GM19239 (cell line): ENCODE data around the gene FOXN3.

ENCODE experiments used
- DNase-seq: peaks from one replicate; pipeline ENCODE4 v3.0.0; 2011; ENCODE audit warnings: low spot score; ENCODE audit not compliant: insufficient read length
- FAIRE-seq: peaks from 2 replicates; lab custom pipeline; 2011; peaks lifted over from hg19 to GRCh38; lab: Jason Lieb, UNC

The FOXN3 gene, protein sequence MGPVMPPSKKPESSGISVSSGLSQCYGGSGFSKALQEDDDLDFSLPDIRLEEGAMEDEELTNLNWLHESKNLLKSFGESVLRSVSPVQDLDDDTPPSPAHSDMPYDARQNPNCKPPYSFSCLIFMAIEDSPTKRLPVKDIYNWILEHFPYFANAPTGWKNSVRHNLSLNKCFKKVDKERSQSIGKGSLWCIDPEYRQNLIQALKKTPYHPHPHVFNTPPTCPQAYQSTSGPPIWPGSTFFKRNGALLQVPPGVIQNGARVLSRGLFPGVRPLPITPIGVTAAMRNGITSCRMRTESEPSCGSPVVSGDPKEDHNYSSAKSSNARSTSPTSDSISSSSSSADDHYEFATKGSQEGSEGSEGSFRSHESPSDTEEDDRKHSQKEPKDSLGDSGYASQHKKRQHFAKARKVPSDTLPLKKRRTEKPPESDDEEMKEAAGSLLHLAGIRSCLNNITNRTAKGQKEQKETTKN

DNA sequence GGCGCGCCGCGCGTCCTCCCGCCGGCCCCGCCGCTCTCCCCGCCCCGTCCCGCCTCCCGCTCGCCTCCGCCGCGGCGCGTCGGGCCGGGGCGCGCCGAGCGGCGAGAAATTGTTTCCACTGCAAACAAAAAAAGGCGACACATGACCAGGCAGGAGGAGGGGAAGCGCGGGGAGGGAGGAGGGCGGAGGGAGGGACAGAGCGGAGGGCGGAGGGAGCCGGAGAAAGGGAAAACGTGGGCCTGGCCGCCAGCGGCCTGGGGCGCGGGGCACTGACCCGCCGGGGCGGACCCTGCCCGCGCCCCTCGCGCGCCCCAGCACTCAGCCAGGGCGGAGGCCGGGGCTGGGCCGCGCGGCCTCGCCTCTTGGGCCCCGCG, at the start of gene FOXN3:
TSS of gene FOXN3 (minus strand) at position 143 of the 374 bp plus-strand sequence. CDS start 4,757 bp downstream, outside the sequence.
- DNase-seq (peak; percentile 93), FAIRE-seq (peak; percentile 91)

DNA sequence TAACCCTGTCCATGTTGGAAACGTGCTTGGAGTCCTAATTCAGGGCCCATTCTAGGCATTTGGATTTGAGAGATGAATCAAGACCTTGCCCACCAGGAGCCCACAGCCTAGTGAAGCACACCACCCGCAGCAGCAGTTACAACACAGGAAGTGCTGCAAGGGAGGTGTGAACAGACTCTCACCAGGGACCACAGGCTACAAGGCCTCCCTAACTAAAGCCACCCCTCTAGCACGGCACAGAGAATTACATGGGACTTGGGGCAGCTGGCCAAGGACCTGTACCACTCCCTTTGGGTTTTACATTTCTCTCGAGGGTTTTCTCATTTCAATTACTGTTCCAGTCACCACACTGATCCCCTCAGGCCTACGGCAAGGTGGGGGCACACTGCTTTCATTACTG, 49.5 kb upstream of the FOXN3 start:
- DNase-seq (peak; percentile 26), FAIRE-seq (peak; percentile 64)

DNA sequence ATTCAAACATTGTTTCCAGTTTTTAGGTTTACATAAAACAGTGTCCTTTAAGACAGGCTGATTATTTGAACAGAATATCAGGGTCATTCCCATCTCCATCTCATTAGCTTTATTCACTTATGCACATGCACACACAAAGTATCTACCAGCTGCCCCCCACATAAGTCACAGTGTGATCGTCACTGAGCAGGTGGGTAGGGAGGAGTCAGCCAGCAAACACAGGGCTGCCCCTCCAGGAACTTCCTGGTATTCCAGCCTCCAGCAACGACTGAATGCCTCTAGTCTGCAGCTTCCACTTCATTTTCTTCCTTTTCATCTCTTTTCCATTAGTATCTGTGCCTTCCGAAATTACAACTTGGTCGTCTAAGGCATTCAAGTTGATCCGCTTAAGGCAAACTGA, 48.8 kb upstream of the FOXN3 start:
- FAIRE-seq (no peak), DNase-seq (no peak)

DNA sequence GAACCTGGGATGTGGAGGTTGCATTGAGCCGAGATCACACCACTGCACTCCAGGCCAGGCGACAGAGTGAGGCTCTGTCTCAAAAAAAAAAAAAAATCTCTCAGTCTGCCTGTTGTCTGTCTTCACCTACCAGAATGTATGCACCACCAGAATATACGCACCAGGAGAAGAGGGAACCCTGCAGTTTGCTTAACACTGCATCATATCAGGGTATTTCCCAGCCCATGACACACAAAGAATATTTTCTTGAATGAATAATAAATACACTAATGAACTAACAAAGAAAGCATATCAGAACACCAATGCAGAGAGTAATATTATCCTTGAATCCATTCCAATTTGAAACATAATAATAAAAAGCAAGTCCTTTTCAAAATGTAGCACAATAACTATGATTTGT, 44.2 kb upstream of the FOXN3 start:
- DNase-seq (no peak), FAIRE-seq (no peak)

DNA sequence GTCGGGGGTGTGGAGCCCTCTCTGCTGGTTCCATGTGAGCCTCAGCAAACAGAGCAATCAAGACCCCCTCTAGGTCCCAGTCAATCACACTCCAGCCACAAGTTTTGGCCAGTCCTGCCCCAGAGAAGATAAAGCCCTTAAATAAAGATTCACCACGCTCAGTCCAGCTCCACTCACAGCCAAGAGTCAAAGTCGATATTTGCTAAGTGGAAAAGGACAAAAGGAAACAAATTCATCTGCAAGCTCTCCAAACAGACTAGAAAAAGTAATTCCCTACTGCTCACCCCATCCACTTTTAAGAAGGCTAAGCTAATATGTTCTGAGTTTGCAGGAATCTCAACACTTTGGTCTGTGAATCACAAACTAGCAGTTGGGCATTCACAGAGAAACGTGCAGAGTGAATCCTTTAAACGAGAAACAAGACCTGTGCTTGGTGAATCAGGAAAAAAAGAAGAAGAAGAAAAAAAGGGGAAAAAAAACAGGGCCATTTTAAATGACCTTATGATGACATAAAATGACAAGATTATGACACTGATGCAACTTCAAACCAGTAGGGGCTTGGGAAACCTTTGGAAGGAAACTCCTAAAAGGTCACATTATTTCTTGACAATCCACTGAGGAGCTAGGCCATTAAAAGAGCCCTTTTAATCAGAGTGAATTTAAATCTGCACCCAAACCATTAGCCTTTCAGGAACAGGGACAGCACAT, 41.8 kb upstream of the FOXN3 start:
- no peak for FAIRE-seq
- DNase-seq: no peak

DNA sequence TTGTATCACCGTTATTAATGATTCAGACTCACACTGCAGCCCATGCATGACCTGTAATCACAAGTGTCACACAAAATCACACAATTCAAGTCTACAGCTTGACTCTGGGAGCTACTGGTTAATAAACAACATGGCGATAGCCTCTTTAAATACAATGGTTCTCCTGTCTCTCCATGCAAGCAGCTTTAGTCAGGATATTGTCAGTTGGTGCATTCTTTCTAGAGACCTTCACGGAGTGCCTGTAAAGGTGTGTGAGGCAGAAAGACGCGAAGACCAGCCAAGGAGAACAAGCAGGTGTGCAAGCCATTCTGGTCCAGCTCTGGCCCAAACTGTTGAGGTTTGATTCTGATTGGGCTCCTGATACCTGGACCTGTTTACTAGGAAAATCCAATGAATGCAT, 40.0 kb upstream of the FOXN3 start:
- FAIRE-seq: peak; percentile 44

DNA sequence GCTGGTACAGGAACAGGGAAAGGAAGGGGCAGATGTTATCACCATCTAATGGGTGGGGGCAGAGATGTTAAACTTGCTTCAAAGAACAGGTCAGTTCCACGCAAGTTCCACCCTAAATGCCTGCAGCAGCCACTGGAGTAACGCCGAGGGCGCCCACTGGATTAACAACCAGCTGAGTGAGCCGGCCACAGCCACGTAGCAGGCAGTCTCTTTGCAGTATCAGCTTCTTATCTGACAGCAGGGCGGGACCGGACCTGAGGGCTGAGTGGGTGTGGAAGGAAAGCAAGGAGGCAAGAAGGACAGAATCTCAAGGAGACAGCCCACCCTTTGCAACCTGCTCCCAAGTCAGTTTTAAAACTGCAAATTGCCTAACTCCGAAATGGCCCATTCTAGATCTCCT, 38.4 kb upstream of the FOXN3 start:
- DNase-seq (no peak), FAIRE-seq (no peak)

More for the DNA sequence above, 40.0 kb upstream of the FOXN3 start:
- no peak for DNase-seq

DNA sequence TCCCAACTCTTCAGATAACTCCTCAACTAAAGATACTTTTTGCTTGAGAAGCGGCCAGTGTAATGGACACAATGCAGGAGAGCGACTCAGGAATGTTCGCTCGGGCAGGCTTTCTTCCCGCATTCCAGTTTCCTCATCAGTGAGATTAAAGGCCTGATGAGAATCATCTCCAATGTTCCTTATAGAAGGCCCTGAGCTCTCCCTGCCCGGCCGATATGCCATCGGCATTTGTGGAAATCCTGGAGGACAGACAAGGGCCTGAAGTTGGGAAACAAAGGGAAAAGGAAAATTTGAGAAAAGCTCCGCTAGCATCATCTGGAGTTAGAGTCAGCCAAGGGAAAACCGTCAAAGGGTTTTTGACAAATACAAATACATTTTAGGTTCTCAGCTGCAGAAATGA, 38.0 kb upstream of the FOXN3 start:
- FAIRE-seq (no peak), DNase-seq (no peak)

DNA sequence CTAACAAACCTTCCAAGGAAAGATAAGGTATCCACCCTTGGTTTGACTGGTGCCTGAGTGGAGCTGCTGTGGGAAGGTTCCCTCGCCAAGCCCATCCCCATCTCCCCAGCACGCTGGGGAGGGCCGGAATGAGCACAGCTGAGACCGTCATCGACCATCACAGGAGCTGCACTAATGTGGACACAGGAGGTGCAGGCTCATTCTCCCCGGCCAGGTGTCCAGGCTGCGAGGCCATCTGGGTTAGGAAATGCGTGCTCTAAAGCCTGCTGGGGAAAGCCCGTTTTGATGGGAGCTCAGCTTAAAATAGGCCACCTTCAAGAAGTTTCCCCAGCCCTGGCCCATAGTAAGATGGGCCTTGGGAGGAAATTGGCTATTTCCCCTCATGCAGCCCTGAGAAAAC, 35.2 kb upstream of the FOXN3 start:
- FAIRE-seq (no peak), DNase-seq (no peak)

DNA sequence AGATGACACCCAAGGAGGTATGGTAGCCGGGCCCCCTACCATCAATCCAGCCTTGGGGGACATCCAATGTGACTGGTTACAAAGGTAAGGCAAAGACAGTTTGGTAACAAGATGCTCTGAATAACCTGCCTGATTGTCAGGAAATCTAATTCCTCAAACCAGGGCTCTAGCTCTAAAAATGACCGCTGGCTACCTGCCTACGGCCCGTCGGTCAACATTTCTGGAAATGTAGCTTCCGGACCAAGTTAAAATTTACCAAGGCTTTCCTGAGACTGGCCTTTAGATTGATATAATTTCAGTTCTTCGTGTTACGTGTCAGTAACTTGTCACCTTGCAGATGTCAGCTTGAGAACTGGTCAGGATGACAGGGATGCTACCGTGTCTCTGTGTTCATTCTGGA, 34.2 kb upstream of the FOXN3 start:
- FAIRE-seq (no peak), DNase-seq (no peak)

DNA sequence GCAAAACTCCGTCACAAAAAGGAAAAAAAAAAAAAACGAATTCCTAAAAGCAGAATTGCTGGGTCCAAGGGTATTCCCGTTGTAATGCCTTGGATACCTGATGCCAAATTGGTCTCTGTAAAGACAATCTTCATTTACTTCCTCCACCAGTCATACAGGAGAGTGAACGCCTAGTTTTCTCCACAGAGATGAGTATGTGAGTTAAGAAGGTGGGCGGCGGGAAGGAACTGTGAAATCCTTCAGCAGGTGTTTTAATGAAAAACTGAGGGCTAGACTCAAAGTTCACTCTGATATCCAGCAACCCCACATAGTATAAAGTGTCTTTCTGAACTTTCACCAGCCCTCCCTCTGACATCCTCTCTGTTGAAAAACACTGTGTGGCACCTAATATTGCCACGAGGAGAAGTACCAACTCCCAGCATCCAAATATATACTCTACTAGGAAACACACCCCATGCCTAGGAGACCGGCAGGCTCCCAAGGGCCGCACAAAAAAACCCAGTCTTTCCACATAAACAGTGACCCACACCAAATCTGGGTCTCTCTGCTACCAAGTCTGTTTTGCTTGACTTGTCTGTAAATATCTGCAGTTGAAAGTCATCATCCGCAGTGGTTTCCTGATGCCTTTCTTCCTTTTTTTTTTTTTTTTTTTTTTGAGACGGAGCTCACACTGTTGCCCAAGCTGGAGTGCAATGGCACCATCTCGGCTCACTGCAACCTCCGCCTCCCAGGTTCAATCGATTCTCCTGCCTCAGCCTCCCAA, 30.3 kb upstream of the FOXN3 start:
- FAIRE-seq (no peak), DNase-seq (no peak)

DNA sequence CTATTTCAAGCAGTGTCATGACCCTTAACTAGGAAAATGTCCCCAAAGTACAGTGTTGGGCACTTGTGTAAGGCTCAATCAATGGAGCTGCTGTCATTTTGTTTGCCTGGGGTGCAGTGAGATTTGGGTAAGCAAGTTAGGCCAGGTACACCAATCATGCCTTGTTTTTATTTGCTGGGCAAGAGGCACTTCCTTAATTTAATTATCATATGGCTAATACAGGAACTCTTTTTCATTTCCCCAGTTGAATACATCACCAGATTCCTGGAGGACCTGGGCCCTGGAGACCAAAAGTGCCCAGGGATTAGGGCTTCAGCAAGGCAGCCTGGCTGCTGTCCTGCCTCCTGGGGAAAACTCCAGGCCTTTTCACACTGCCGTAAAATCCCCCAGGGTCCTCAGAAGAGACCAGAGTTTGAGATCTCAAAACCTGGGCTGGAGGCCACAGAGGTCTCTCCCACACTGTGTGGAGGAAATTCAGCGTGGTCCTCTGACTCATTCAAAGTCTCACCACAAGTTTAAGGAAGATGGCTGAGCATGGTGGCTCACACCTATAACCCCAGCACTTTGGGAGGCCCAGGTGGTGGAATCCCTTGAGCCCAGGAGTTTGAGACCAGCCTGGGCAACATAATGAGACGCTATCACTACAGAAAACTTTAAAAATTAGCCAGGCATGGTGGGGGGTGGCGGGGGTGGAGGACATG, 28.4 kb upstream of the FOXN3 start:
- no peak for FAIRE-seq
- no peak for DNase-seq

DNA sequence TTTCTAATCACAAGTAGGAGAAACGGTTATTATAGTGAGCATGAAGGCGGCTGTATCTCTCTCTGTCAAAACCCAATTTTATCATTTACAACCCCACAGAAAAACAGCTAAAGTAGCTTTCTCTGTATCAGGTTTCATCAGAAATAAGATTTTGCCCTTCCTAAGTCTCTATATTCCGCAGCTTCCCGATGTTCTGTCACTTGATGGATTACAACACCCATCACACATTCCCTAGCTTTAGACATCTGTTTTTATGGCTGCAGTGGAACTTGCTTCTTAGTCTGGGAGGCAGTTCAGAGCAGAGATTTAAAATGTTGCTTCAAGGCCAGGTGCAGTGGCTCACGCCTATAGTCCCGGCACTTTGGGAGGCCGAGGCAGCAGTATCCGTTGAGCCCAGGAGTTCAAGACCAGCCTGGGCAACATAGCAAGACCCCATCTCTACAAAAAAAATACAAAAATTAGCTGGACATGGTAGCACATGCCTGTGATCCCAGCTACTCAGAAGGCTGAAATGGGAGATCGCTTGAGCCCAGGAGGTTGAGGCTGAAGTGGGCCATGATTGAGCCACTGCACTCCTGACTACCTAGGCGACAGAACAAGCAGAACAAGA, 27.6 kb upstream of the FOXN3 start:
- DNase-seq (no peak), FAIRE-seq (peak; percentile 33)

DNA sequence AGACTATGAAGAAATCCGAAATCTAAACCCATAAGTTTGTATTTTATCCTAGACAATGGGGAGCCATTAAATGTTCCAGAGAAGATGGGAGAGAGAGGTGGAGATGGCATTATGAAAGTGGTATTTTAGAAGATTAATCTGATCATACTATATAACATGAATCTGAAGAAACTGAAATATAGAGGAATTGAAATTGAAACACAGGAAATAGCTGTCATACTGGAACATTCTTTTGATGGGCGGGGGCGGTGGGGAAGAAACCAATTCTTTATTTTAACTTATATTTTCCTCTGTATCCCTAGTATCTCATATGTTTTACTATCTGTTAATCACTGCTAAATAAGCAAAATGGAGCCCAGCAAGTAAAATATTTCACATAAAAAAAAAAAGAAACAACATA, 27.0 kb upstream of the FOXN3 start:
- no peak for DNase-seq
- no peak for FAIRE-seq

DNA sequence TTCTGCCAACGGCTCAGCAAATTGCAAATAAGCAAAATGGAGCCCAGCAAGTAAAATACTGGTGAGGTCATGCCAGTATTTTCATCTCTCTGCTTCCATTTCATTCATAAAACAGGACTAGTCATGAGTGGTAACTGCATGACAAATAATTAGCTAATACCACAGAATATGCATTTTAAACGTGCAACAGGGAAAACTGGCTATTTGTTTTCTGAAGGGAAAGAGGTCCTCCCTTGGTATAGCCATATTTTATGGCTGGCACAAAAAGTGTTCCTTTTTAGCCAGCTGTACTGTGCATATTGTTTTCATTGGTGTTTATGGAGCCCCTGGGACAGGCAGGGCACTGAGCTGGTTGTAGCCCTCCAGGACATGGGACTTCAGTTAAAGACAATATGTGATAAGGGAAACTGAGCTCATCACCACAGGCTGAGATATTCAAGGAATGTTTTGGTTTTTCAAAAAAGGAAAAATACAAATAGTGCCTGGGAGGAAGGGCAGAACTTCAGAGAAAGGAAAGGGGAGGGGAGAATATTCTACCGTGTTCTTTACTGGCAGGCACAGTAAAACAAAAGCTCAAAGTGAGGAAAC, 26.1 kb upstream of the FOXN3 start:
- FAIRE-seq (no peak), DNase-seq (no peak)

DNA sequence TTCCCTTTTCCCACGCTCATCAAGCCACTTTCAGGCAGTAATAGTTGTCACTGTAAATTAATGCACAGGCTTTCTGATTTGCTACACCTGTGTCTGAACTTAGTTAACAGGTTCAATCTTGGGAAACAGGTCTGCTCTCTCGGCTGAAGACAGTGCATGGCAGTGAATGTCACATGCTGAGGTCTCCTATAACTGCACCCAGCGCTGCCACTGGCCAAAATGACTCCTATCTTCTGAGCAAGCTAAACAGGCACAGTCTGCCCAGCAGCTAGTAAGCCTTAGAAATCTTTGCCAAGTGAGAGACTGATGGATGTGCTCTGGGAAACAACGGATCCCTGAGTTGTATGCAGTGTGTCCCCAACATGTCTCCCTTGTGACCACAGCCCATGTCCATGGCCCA, 25.2 kb upstream of the FOXN3 start:
- no peak for DNase-seq
- no peak for FAIRE-seq

DNA sequence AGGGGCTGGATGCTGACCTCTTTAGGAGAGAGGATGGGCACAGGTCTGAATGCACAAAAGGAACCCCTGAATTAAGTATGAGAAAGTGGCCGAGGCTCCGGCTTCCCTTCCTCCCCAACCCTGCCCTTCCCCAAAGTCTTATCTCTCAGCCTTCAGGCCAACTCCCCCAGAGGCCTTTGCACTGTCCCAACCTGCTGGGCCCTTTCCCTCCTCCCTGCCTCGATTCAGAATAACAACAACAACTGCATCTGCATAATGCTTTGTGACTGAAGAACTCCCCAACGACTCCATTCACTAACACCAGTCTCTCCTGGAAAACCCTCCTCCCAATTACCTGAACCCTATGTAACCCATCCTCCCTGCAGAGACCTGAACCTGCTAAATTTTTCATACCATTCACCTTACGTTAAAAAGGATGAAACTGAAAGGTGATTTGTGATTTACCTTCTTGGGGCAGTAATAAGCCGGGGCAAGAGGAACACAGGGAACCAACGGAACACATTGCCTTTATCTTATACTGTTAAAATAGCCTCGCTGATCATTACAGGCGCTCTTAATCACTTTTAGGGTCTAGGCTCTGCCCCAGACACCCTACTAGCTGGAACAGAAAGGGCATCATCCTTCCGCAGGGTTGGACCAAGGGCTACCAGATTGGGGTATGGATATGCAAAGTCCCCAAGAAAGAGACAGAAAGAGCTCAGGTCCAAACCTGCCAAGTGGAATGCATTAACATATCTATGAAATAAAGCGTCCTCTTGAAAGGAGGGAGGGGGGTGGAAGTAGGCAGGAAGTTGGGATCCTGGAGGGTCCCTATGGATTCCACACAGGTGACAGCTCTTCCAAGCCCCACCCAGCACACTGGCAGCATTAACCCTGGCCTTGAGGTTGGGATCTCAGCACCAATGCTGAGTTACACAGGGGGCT, 24.2 kb upstream of the FOXN3 start:
- no peak for DNase-seq
- FAIRE-seq: no peak

DNA sequence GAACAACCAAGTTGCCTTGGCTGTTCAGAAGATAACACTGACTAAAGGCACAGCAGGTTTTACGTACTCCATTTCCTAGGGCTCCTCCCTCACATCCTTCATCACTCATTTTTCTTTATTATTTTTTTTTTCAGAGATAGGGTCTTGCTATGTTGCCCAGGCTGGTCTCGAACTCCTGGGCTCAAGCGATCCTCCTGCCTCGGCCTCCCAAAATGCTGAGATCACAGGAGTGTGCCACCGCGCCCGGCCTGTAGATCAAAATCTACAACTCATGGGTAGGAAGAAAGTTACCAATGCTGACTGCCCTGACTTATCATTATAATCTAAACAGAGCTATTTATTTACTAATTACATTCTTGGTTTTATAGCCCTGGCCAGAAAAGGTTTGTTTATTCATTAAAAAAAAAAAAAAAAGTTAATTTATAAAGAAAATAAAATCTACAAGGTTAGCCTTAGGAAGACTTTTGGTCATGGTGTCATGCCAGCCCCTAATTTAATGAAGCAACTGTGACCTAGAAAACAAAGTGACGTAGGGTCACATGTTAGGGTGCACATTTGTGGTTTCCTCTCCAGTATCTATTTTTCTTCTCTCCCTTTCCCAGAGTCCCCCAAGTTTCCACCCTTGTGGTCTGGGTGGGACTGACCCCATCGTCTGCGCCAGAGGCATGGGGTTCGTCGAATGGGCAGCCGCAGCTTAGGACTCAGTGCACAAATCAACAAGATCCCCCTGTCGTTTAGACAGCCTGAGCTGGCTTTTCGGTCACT, 19.0 kb upstream of the FOXN3 start:
- DNase-seq: no peak
- no peak for FAIRE-seq
